Peyer's patch (tissue), 4 donors: Measurements from ENCODE around the gene KRTAP2-1.

Experiments
- POLR2A ChIP-seq, 2 donors: fragments of 450-650 bp; IDR thresholded peaks; one replicate each; pipeline ENCODE4 v1.5.1; 2017; ENCODE audit warnings: antibody characterized with exemption in 2 of 2, mild to moderate bottlenecking in 2 of 2, moderate library complexity in 2 of 2
- TF ChIP-seq, protein P1 (sequence below), 6 experiments: fragments of 450-650 bp in 4 of 6; fragments of 200-600 bp in 2 of 6; sonication (generic) in 1 of 6; IDR thresholded peaks; one replicate each; pipeline ENCODE4 v1.5.1; 2017 to 2019; ENCODE audit warnings: antibody characterized with exemption in 6 of 6, mild to moderate bottlenecking in 3 of 6, moderate library complexity in 1 of 6

DNA sequence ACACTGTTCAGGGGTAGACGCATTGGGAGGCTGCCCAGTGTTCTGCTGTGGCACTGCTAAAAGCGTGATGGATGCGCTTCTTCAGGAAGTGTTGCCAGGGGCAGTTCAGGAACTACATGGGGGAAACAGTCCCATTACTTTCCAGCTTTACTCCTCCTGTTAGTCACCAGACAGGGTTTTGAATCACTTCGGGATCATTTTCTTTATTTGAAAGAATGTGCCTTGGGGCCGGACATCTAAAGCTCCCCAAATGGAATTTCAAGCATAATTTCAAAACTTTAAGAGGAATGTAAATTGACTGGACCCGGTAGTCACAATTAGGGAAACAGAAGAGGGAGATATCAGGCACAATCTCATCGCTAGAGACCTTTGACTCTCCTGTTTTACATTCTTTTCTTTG is 1.3 kb upstream of the KRTAP2-1 start:
- TF ChIP-seq, protein P1, sequence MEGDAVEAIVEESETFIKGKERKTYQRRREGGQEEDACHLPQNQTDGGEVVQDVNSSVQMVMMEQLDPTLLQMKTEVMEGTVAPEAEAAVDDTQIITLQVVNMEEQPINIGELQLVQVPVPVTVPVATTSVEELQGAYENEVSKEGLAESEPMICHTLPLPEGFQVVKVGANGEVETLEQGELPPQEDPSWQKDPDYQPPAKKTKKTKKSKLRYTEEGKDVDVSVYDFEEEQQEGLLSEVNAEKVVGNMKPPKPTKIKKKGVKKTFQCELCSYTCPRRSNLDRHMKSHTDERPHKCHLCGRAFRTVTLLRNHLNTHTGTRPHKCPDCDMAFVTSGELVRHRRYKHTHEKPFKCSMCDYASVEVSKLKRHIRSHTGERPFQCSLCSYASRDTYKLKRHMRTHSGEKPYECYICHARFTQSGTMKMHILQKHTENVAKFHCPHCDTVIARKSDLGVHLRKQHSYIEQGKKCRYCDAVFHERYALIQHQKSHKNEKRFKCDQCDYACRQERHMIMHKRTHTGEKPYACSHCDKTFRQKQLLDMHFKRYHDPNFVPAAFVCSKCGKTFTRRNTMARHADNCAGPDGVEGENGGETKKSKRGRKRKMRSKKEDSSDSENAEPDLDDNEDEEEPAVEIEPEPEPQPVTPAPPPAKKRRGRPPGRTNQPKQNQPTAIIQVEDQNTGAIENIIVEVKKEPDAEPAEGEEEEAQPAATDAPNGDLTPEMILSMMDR (IDR thresholded peaks at IDR 0.05): no peak
- TF ChIP-seq POLR2A (IDR thresholded peaks at IDR 0.05): no peak
